Measurements from ENCODE around the gene C12orf57. TPM values are rescaled to one million over a fixed set of nuclear protein-coding genes. Genes with fewer than 3 reads are reported as not detected.
A peak's percentile ranks its signal among the peaks of the same experiment; 100 is the strongest.

C12orf57 gene
- total and polyA plus RNA-seq, 10 of the 15 experiments (the other 5 are each of a cell fraction or from before 2014, with no cell fraction given), result 64.5 to 377 (median 211) TPM

GRCh38 chr12:6899837-6900519 is 43.8 kb upstream of the C12orf57 start:
- no peak for FAIRE-seq
- no peak for TF ChIP-seq LARP7 (IDR thresholded peaks at IDR 0.05)
- peak; percentile 34; the same call in 1 of the 2 replicates for TF ChIP-seq BMI1 (IDR thresholded peaks at IDR 0.05; ENCODE audit: borderline replicate concordance)
- TF ChIP-seq SUPT20H (IDR thresholded peaks at IDR 0.05; ENCODE audit: borderline replicate concordance, control insufficient read depth, low read depth, low read length), result no peak
- no peak for TF ChIP-seq SP1 (IDR thresholded peaks at IDR 0.05; ENCODE audit: low read depth, low read length)
- TF ChIP-seq E4F1 (IDR thresholded peaks at IDR 0.05; ENCODE audit: borderline replicate concordance, partially characterized antibody), result peak; percentile 64
- TF ChIP-seq HSF1 (IDR thresholded peaks at IDR 0.05; ENCODE audit: low read depth, low read length), result peak; percentile 23; the same call in 1 of the 2 replicates
- H3K9me3 ChIP-seq (replicated peaks; ENCODE audit: control insufficient read depth, insufficient read depth, low read length), result no peaks in the 10 kb centered on the region
- in situ Hi-C loops (cut with MboI), result no loop called here
- no peaks in the 10 kb centered on the region for H3K27me3 ChIP-seq (replicated peaks in 1 of 2; ENCODE audit: control insufficient read depth in 2 of 2, insufficient read depth in 2 of 2, low read length in 1 of 2)
- H3K9ac ChIP-seq (ENCODE audit: control insufficient read depth, insufficient read depth, low read length), result no peak overlapping the region
- no peak overlapping the region for H3K4me2 ChIP-seq (ENCODE audit: control insufficient read depth, insufficient read depth)
- no peaks in the 10 kb centered on the region for H4K20me1 ChIP-seq (ENCODE audit: control insufficient read depth, insufficient read depth)
- no peaks in the 10 kb centered on the region for H3K79me2 ChIP-seq (ENCODE audit: control insufficient read depth, insufficient read depth, low read length)
- no peak overlapping the region for H2AFZ ChIP-seq (ENCODE audit: control insufficient read depth, low read depth, low read length)
- BruUV-seq (replicated peaks), result no TSS peak
- peaks cover 5% of the 10 kb centered on the region; the same call in 1 of the 2 replicates for H3K4me1 ChIP-seq (ENCODE audit: control insufficient read depth, insufficient read depth, low read length)
- DNase-seq (ENCODE audit: low read depth, low spot score), result no peak
- ChIA-PET POLR2A (interaction anchor here (1.0 kb wide), 1 partner anchor 16 kb away, joined by 3 read pairs; no protein-coding TSS in a partner anchor), RAD21 (ENCODE audit: unreplicated experiment) (no interaction called here), CTCF (interaction anchor here (1.4 kb wide), 1 partner anchor 28 kb away, joined by 4 read pairs; the partner anchor contains the start of gene SPSB2), SMC1A (ENCODE audit: uncharacterized antibody, unreplicated experiment) (interaction anchor here (0.7 kb wide), 1 partner anchor 902 kb away, joined by 3 read pairs; no protein-coding TSS in a partner anchor)
- no peak overlapping the region for H3K4me3 ChIP-seq
- no peaks in the 10 kb centered on the region for H3K36me3 ChIP-seq (ENCODE audit: control insufficient read depth in 2 of 2, insufficient read depth in 2 of 2, low read length in 1 of 2)
- no peak for ATAC-seq
- H3K27ac ChIP-seq (ENCODE audit: control insufficient read depth, insufficient read depth), result no peak overlapping the region
- intact Hi-C loops (cut with micrococcal nuclease; ENCODE audit: unreplicated experiment), result no loop called here
- 54% methylated on average over 10 of the region's 10 CpGs for WGBS (ENCODE audit: insufficient coverage, insufficient replicate concordance, low lambda C conversion rate, missing lambda C conversion rate)

Data from GM12878 (cell line).